LoVo (cell line): ENCODE results near the gene MSTO1.
"Not testable (repeated sequence)": the region's sequence is repeated elsewhere in the genome, so short reads cannot be mapped to it uniquely, and the experiment has no call there.

Source experiments
- DNase-seq: peaks from one replicate; pipeline ENCODE4 v3.0.0-alpha.2; 2016; ENCODE audit warnings: low spot score

MSTO1 gene

GRCh38 chr1:155609515-155610256 lies at the start of gene MSTO1:
Gene MSTO1, plus strand, starts transcription at chr1:155610218. Its CDS starts 31 bp downstream, at chr1:155610249.
- DNase-seq: peak; percentile 96

GRCh38 chr1:155561779-155562580 lies 48.0 kb upstream of the MSTO1 start:
- DNase-seq: peak; percentile 42

- peak; percentile 90 for DNase-seq
Measured at GRCh38 chr1:155562581-155563376, 47.2 kb upstream of the MSTO1 start, which contains the start of gene ASH1L. Gene ASH1L, minus strand, starts transcription at chr1:155562803. Its CDS starts 41,284 bp downstream, at chr1:155521519.

- not testable (repeated sequence) for DNase-seq
Measured at GRCh38 chr1:155563377-155564022, 46.5 kb upstream of the MSTO1 start.

- no peak for DNase-seq
Measured at GRCh38 chr1:155569988-155570592, 39.9 kb upstream of the MSTO1 start.

- no peak for DNase-seq
Measured at GRCh38 chr1:155570593-155570990, 39.4 kb upstream of the MSTO1 start.

- DNase-seq: no peak
Measured at GRCh38 chr1:155574077-155574476, 35.9 kb upstream of the MSTO1 start.

GRCh38 chr1:155575608-155576007 lies 34.4 kb upstream of the MSTO1 start:
- not testable (repeated sequence) for DNase-seq

GRCh38 chr1:155583846-155584245 lies 26.2 kb upstream of the MSTO1 start:
- DNase-seq: not testable (repeated sequence)

- not testable (repeated sequence) for DNase-seq
Measured at GRCh38 chr1:155589282-155589681, 20.7 kb upstream of the MSTO1 start.

- not testable (repeated sequence) for DNase-seq
Measured at GRCh38 chr1:155590516-155591247, 19.3 kb upstream of the MSTO1 start.

GRCh38 chr1:155591770-155592169 lies 18.2 kb upstream of the MSTO1 start:
- peak; percentile 64 for DNase-seq

- not testable (repeated sequence) for DNase-seq
Measured at GRCh38 chr1:155595877-155596474, 14.0 kb upstream of the MSTO1 start.

GRCh38 chr1:155596864-155597263 lies 13.2 kb upstream of the MSTO1 start:
- DNase-seq: no peak

GRCh38 chr1:155598842-155599331 lies 11.1 kb upstream of the MSTO1 start:
- no peak for DNase-seq

- not testable (repeated sequence) for DNase-seq
Measured at GRCh38 chr1:155599828-155600572, 10.0 kb upstream of the MSTO1 start.

- DNase-seq: no peak
Measured at GRCh38 chr1:155607708-155608107, 2.3 kb upstream of the MSTO1 start.

GRCh38 chr1:155608888-155609225 lies 1.2 kb upstream of the MSTO1 start:
- no peak for DNase-seq

GRCh38 chr1:155610257-155610647 lies 234 bp downstream of the MSTO1 start:
- DNase-seq: not testable (repeated sequence)
